B cell (primary cell): Measurements from ENCODE around the gene PCDH10. TPM values are rescaled to one million over a fixed set of nuclear protein-coding genes. Genes with fewer than 3 reads are reported as not detected.

Experiments
- ATAC-seq: fragments of 200-7000 bp; cut with Tn5 transposase; one replicate; pipeline ENCODE4 v1.10.0; 2021; ENCODE audit warnings: low read depth, mild to moderate bottlenecking, moderate number of reproducible peaks, moderate library complexity
- CTCF ChIA-PET: fragments of 350-600 bp; sonication (Branson Sonifier 250); formaldehyde crosslinking; loops from one replicate; lab custom pipeline; 2021; ENCODE audit warnings: antibody characterized with exemption, inconsistent platforms; lab: Charles Lee
- POLR2A ChIA-PET: fragments of 350-600 bp; sonication (Branson Sonifier 250); formaldehyde crosslinking; loops from one replicate; lab custom pipeline; 2021; ENCODE audit warnings: antibody characterized with exemption; lab: Charles Lee
- DNase-seq: peaks from one replicate; pipeline ENCODE4 v3.0.0; 2013
- H2AFZ ChIP-seq: 2 replicates; pipeline ENCODE4 v1.6.1; 2012; ENCODE audit warnings: mild to moderate bottlenecking, low read depth, low read length; ENCODE audit not compliant: insufficient read depth, poor library complexity, severe bottlenecking
- H3K27ac ChIP-seq, 2 donors: 1 replicate in 1 of 2; 2 replicates in 1 of 2; pipeline ENCODE4 v1.5.1; 2012 to 2013; ENCODE audit warnings: low read length in 2 of 2, mild to moderate bottlenecking in 2 of 2, moderate library complexity in 1 of 2
- H3K27me3 ChIP-seq, 4 experiments: fragments of 200-600 bp in 1 of 4; sonication (generic) in 1 of 4; replicated peaks in 1 of 4; 1 replicate in 2 of 4; 2 replicates in 2 of 4; pipeline versions ENCODE4 v1.6.1 to v1.7.0; 2013 to 2016; ENCODE audit warnings: low read length in 3 of 4, mild to moderate bottlenecking in 2 of 4, mixed read lengths in 1 of 4, moderate library complexity in 1 of 4; ENCODE audit not compliant: insufficient read depth in 4 of 4, control insufficient read depth in 3 of 4; ENCODE audit errors: control extremely low read depth in 1 of 4
- H3K36me3 ChIP-seq, 2 experiments: replicated peaks in 1 of 2; 1 replicate in 1 of 2; 2 replicates in 1 of 2; pipeline versions ENCODE4 v1.6.1 to v1.7.1; 2013; ENCODE audit warnings: low read length in 1 of 2; ENCODE audit not compliant: insufficient read depth in 2 of 2, control insufficient read depth in 1 of 2; ENCODE audit errors: control extremely low read depth in 1 of 2, extremely low read depth in 1 of 2
- H3K4me1 ChIP-seq, 2 donors: fragments of 200-600 bp in 1 of 2; sonication (generic) in 1 of 2; 1 replicate in 1 of 2; 2 replicates in 1 of 2; pipeline versions ENCODE4 v1.5.1 to v1.6.1; 2013 to 2017; ENCODE audit warnings: low read length in 2 of 2; ENCODE audit not compliant: control insufficient read depth in 2 of 2, insufficient read depth in 2 of 2
- H3K4me2 ChIP-seq: replicated peaks from 2 replicates; pipeline ENCODE3; 2012; ENCODE audit warnings: mild to moderate bottlenecking, low read depth, low read length; ENCODE audit not compliant: poor library complexity, severe bottlenecking
- H3K4me3 ChIP-seq, 5 experiments: fragments of 200-600 bp in 1 of 5; sonication (generic) in 1 of 5; 1 replicate in 3 of 5; 2 replicates in 2 of 5; pipeline versions ENCODE4 v1.5.1 to v1.7.0; 2011 to 2016; ENCODE audit warnings: low read length in 4 of 5, mild to moderate bottlenecking in 4 of 5, low read depth in 2 of 5, control low read depth in 1 of 5, moderate library complexity in 1 of 5; ENCODE audit not compliant: insufficient read depth in 1 of 5; ENCODE audit errors: control extremely low read depth in 1 of 5, extremely low read depth in 1 of 5
- H3K79me2 ChIP-seq: fragments of 200-600 bp; sonication (generic); one replicate; pipeline ENCODE4 v1.6.0; 2016; ENCODE audit warnings: low read length; ENCODE audit not compliant: control insufficient read depth, insufficient read depth
- H3K9ac ChIP-seq: fragments of 200-600 bp; sonication (generic); 2 replicates; pipeline ENCODE4 v1.6.1; 2017; ENCODE audit warnings: mild to moderate bottlenecking, low read length, moderate library complexity
- H3K9me3 ChIP-seq, 3 donors: one replicate each; pipeline versions ENCODE4 v1.6.1 to v1.7.1; 2013; ENCODE audit warnings: low read length in 2 of 3; ENCODE audit not compliant: control insufficient read depth in 2 of 3, insufficient read depth in 1 of 3; ENCODE audit errors: control extremely low read depth in 1 of 3
- H4K20me1 ChIP-seq: 2 replicates; pipeline ENCODE4 v1.6.0; 2012; ENCODE audit warnings: mild to moderate bottlenecking, low read length; ENCODE audit not compliant: insufficient read depth, control insufficient read depth, poor library complexity, severe bottlenecking
- H3K27ac Mint-ChIP-seq: one replicate; pipeline ENCODE4 v1.8.0; 2021; ENCODE audit warnings: mixed read lengths
- H3K27me3 Mint-ChIP-seq: one replicate; pipeline ENCODE4 v1.8.0; 2021; ENCODE audit warnings: mixed read lengths
- H3K4me1 Mint-ChIP-seq: one replicate; pipeline ENCODE4 v1.8.0; 2021; ENCODE audit warnings: mixed read lengths
- H3K4me3 Mint-ChIP-seq: one replicate; pipeline ENCODE4 v1.8.0; 2021; ENCODE audit warnings: mixed read lengths
- H3K9me3 Mint-ChIP-seq: one replicate; pipeline ENCODE4 v1.8.0; 2022; ENCODE audit warnings: mixed read lengths; ENCODE audit not compliant: insufficient read depth
- EZH2 ChIP-seq: IDR thresholded peaks from 2 replicates; pipeline ENCODE4 v1.6.1; 2012; ENCODE audit warnings: borderline replicate concordance, low read depth, mild to moderate bottlenecking, moderate library complexity, low read length; ENCODE audit not compliant: insufficient read depth, poor library complexity, severe bottlenecking
- WGBS: methylation state at CpG from one replicate; pipeline ENCODE4 v1.1.5; 2013; ENCODE audit warnings: missing lambda C conversion rate; ENCODE audit not compliant: insufficient coverage; 5-methylcytosine and 5-hydroxymethylcytosine counted together
- intact Hi-C: fragments of 100-400 bp; cut with micrococcal nuclease; formaldehyde crosslinking; loops from one replicate; pipeline ENCODE4 v1.10.0; 2022
- polyA plus RNA-seq: library from polyadenylated mRNA; depleted of rRNA; stranded (reverse); fragments of >200 nt; gene quantifications from 2 replicates; pipeline ENCODE4 v1.2.3, GENCODE V29; 2012
- total RNA-seq, 2 donors: library from RNA; stranded (reverse); fragments of 120-200 nt in 1 of 2; gene quantifications; 1 replicate in 1 of 2; 2 replicates in 1 of 2; pipeline versions ENCODE4 v1.2.3 to v1.2.4, GENCODE V29; 2013 to 2022
- TF ChIP-seq, protein P1 (sequence below): fragments of 200-600 bp; IDR thresholded peaks from one replicate; pipeline ENCODE4 v1.8.0; 2022; ENCODE audit warnings: antibody characterized with exemption, mild to moderate bottlenecking

The PCDH10 gene
- total and polyA plus RNA-seq, 2 donors (not counting 1 experiment from before 2014, with no cell fraction given): not detected

GRCh38 chr4:133147921-133148689 lies 989 bp upstream of the PCDH10 start:
- CTCF ChIA-PET: no interaction called here
- Histone ChIP-seq H3K27ac (no peak overlapping the region), H3K27me3 (peaks cover 0 to 72% (median 37%) of the 10 kb centered on the region in 4 experiments), H3K4me3 (peak overlapping the region in 1 of 5 experiments; percentile 9), H3K4me2 (peak overlapping the region; percentile 44), H3K36me3 (no peaks in the 10 kb centered on the region), H2AFZ (peak overlapping the region; percentile 22), H3K79me2 (no peaks in the 10 kb centered on the region), H3K9ac (no peak overlapping the region), H4K20me1 (no peaks in the 10 kb centered on the region), H3K9me3 (peaks cover 0 to 46% (median 0%) of the 10 kb centered on the region in 3 donors), H3K4me1 (peaks cover 8 to 18% of the 10 kb centered on the region in 2 donors)
- Mint-ChIP-seq H3K9me3 (no peaks in the 10 kb centered on the region), H3K27ac (no peak overlapping the region), H3K4me1 (peaks cover 13% of the 10 kb centered on the region), H3K4me3 (no peak overlapping the region), H3K27me3 (peaks cover 51% of the 10 kb centered on the region)
- TF ChIP-seq, protein P1, sequence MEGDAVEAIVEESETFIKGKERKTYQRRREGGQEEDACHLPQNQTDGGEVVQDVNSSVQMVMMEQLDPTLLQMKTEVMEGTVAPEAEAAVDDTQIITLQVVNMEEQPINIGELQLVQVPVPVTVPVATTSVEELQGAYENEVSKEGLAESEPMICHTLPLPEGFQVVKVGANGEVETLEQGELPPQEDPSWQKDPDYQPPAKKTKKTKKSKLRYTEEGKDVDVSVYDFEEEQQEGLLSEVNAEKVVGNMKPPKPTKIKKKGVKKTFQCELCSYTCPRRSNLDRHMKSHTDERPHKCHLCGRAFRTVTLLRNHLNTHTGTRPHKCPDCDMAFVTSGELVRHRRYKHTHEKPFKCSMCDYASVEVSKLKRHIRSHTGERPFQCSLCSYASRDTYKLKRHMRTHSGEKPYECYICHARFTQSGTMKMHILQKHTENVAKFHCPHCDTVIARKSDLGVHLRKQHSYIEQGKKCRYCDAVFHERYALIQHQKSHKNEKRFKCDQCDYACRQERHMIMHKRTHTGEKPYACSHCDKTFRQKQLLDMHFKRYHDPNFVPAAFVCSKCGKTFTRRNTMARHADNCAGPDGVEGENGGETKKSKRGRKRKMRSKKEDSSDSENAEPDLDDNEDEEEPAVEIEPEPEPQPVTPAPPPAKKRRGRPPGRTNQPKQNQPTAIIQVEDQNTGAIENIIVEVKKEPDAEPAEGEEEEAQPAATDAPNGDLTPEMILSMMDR: no peak
- no peak for TF ChIP-seq EZH2
- 6% methylated on average over 41 of the region's 54 CpGs for WGBS
- DNase-seq (no peak), ATAC-seq (no peak)
- POLR2A ChIA-PET: no interaction called here
- intact Hi-C loops: no loop called here

DNA sequence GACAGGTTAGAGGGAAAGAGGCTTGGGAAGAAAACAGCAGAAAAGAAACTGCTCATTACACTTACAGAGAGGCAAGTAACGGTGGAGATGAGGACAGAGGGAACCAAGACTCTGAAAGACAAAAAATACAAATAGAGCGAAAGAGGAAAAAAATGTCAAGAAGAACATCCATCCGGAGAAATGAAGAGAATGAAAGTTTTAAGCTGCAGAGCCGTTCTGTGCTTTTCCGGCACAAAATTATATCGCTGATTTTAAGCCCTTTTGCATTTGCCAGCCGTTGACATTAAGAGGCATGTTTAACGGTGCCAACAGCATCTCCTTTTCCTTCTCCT lies 236 bp downstream of the PCDH10 start:
- Mint-ChIP-seq H3K4me3 (peak overlapping the region; percentile 44), H3K27ac (no peak overlapping the region), H3K4me1 (peaks cover 13% of the 10 kb centered on the region), H3K9me3 (no peaks in the 10 kb centered on the region), H3K27me3 (peaks cover 57% of the 10 kb centered on the region)
- CTCF ChIA-PET: no interaction called here
- peaks cover 0 to 46% (median 0%) of the 10 kb centered on the region in 3 donors for H3K9me3 ChIP-seq
- H4K20me1 ChIP-seq: no peaks in the 10 kb centered on the region
- H3K36me3 ChIP-seq: no peaks in the 10 kb centered on the region
- 16% methylated on average over 7 of the region's 8 CpGs for WGBS
- peaks cover 8 to 18% of the 10 kb centered on the region in 2 donors for H3K4me1 ChIP-seq
- peak overlapping the region in 2 of 5 experiments; percentile 14 to 42 for H3K4me3 ChIP-seq
- no peak for ATAC-seq
- TF ChIP-seq, protein P1: no peak
- no peak for TF ChIP-seq EZH2
- POLR2A ChIA-PET: no interaction called here
- H3K27me3 ChIP-seq: peaks cover 0 to 74% (median 39%) of the 10 kb centered on the region in 4 experiments
- no peak for DNase-seq
- peak overlapping the region; percentile 32 for H3K9ac ChIP-seq
- H3K4me2 ChIP-seq: peak overlapping the region; percentile 44
- H2AFZ ChIP-seq: peak overlapping the region; percentile 46
- no peaks in the 10 kb centered on the region for H3K79me2 ChIP-seq
- intact Hi-C loops: no loop called here
- H3K27ac ChIP-seq: no peak overlapping the region
